Mucosa of descending colon (tissue), 3 donors: ENCODE results near the gene CELF5. TPM values are rescaled to one million over a fixed set of nuclear protein-coding genes. Genes with fewer than 3 reads are reported as not detected.

ENCODE experiments used
- ATAC-seq: fragments of 200-7000 bp; cut with Tn5 transposase; one replicate; pipeline ENCODE4 v1.9.1; 2020; ENCODE audit warnings: mild to moderate bottlenecking, moderate library complexity
- DNase-seq, 3 donors: peaks; one replicate each; pipeline ENCODE4 v3.0.0-alpha.2; 2020
- H3K36me3 ChIP-seq: fragments of 200-600 bp; one replicate; pipeline ENCODE4 v1.8.0; 2021; ENCODE audit warnings: low read depth, mild to moderate bottlenecking
- H3K4me1 ChIP-seq: fragments of 200-600 bp; one replicate; pipeline ENCODE4 v1.8.0; 2021; ENCODE audit warnings: low read depth, mild to moderate bottlenecking
- H3K4me3 ChIP-seq: fragments of 200-600 bp; one replicate; pipeline ENCODE4 v1.8.0; 2021; ENCODE audit warnings: mild to moderate bottlenecking
- H3K9me3 ChIP-seq: fragments of 200-600 bp; one replicate; pipeline ENCODE4 v1.8.0; 2021; ENCODE audit warnings: mild to moderate bottlenecking
- CTCF ChIP-seq: fragments of 200-600 bp; IDR thresholded peaks from one replicate; pipeline ENCODE4 v1.8.0; 2022; ENCODE audit warnings: antibody characterized with exemption, mild to moderate bottlenecking
- intact Hi-C, 2 donors: fragments of 100-400 bp; cut with DNase I in 1 of 2; cut with micrococcal nuclease in 1 of 2; formaldehyde crosslinking; loops; one replicate each; pipeline versions ENCODE4 v1.11.0 to v1.11.1; 2022; cut with DNase I, micrococcal nuclease
- total RNA-seq, 3 donors: library from RNA; stranded (reverse); fragmentation: NEBNext Ultra II Directional in 2 of 3; extraction: Animal tissue kit (Norgen Biotek cat#: 25700) in 2 of 3; gene quantifications; one replicate each; pipeline versions ENCODE4 v1.2.1 to v1.2.4, GENCODE V29; 2021 to 2023
- donor health status: DM: no; HTN: no; CAD: no; lungs with moderate emphysema.
- donor health status: DM: no; HTN: no; CAD: no.
- donor health status: DM: no; HTN: yes; CAD: no.

The CELF5 gene
- total RNA-seq, 3 donors from 2014 or later, result 0.75 to 2.7 (median 0.79) TPM

- no peak for TF ChIP-seq CTCF
- DNase-seq (no peak), ATAC-seq (no peak)
- Histone ChIP-seq H3K36me3 (no peaks in the 10 kb centered on the region), H3K4me3 (no peak overlapping the region), H3K4me1 (no peaks in the 10 kb centered on the region), H3K9me3 (no peaks in the 10 kb centered on the region)
- intact Hi-C loops, result no loop called here
Observed at GRCh38 chr19:3262362-3262761, 37.9 kb downstream of the CELF5 start.

GRCh38 chr19:3263866-3264265, 39.4 kb downstream of the CELF5 start:
- TF ChIP-seq CTCF, result no peak

GRCh38 chr19:3265432-3265831, 41.0 kb downstream of the CELF5 start:
- H3K4me1 ChIP-seq, result no peaks in the 10 kb centered on the region
- H3K36me3 ChIP-seq, result no peaks in the 10 kb centered on the region
- no peaks in the 10 kb centered on the region for H3K9me3 ChIP-seq
- ATAC-seq (no peak), DNase-seq (no peak)
- intact Hi-C loops, result no loop called here
- H3K4me3 ChIP-seq, result no peak overlapping the region
- no peak for TF ChIP-seq CTCF

More at GRCh38 chr19:3263866-3264265, 39.4 kb downstream of the CELF5 start:
- Histone ChIP-seq H3K4me3 (no peak overlapping the region), H3K9me3 (no peaks in the 10 kb centered on the region), H3K36me3 (no peaks in the 10 kb centered on the region), H3K4me1 (no peaks in the 10 kb centered on the region)
- ATAC-seq (no peak), DNase-seq (no peak)
- intact Hi-C loops, result no loop called here

- intact Hi-C loops, result no loop called here
- Histone ChIP-seq H3K36me3 (no peaks in the 10 kb centered on the region), H3K9me3 (no peaks in the 10 kb centered on the region), H3K4me3 (no peak overlapping the region), H3K4me1 (no peaks in the 10 kb centered on the region)
- ATAC-seq (no peak), DNase-seq (no peak)
- no peak for TF ChIP-seq CTCF
Observed at GRCh38 chr19:3266092-3266693, 41.7 kb downstream of the CELF5 start.

GRCh38 chr19:3266792-3267514, 42.5 kb downstream of the CELF5 start:
- no peak for DNase-seq
- Histone ChIP-seq H3K36me3 (no peaks in the 10 kb centered on the region), H3K4me1 (no peaks in the 10 kb centered on the region), H3K4me3 (no peak overlapping the region), H3K9me3 (no peaks in the 10 kb centered on the region)
- no peak for TF ChIP-seq CTCF
- intact Hi-C loops, result no loop called here
- no peak for ATAC-seq
